GM20431 (cell line): ENCODE data around the gene P2RY6.
"Not testable (repeated sequence)": the region's sequence is repeated elsewhere in the genome, so short reads cannot be mapped to it uniquely, and the experiment has no call there.

Source experiments
- in situ Hi-C: fragments of 300-500 bp; cut with MseI, MboI; formaldehyde crosslinking; loops from one replicate; pipeline ENCODE4 v1.15.0; 2020; ENCODE audit warnings: low sequenced_read_pairs; ENCODE audit not compliant: unreplicated experiment

The P2RY6 gene

DNA sequence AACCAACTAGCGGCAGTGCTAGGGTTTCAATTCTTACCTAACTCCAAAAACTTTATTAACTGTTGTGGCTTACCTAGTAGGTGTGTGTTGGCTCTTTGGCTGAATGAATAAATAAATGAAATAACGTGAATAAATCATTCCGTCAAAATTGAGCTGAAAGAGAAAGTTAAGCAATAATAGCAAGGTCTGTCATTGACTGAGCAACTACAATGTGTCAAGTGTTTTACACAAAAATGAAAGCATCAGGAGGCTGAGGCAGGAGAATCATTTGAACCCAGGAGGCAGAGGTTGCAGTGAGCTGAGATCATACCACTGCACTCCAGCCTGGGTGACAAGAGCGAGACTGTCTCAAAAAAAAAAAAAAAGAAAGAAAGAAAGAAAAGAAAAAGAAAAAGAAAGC is 2.1 kb downstream of the P2RY6 start:
- in situ Hi-C loops: not testable (repeated sequence)

DNA sequence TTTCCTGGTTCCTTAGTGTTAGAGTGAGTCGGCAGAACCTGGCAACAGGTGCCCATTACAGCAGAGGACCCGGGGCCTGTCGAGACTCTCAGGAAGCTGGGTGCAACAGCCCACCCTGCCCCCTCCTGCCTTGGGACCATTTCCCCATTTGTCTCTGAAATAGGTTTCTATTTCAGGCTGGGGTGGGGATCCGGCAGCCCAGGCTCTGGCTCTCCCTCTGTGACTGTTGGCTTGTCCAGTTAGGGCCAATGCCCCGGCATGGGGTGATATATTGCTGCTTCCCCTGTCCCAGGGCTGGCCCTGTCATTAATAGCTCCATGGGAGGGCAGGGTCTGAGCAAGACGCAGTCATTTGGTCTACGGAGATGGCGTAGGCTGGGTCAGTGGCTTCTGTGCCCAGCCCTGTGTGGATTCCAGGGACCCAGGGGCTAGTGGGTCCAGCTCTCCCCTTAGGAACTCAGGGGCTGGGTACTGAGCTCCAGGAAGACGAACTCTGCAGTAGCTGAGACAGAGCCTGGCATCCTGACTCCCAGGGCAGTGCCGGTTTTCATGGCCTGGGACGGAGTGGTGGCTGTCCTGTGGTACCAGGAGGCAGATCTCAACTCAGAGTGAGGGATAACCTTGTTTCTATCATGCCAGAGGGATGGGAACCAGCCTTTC is 2.7 kb downstream of the P2RY6 start:
- in situ Hi-C loops: no loop called here

DNA sequence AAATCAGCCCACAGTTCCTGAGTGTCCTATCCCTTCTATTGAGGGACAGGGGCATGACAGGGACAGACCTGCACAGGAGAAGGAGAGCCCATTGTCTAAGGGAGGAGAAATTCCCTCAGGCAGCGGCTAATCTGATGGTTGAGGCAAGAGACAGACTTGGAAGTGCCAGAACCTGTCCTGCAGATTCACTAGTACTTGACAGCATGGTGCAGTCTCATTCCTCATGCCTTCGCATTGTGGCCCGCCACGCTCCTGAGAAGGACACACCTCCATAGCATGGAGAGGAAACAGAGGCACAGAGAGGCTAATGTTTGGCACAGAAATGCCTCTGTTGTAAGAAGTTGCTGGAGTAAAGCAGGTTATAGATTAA is 3.2 kb downstream of the P2RY6 start:
- in situ Hi-C loops: no loop called here

DNA sequence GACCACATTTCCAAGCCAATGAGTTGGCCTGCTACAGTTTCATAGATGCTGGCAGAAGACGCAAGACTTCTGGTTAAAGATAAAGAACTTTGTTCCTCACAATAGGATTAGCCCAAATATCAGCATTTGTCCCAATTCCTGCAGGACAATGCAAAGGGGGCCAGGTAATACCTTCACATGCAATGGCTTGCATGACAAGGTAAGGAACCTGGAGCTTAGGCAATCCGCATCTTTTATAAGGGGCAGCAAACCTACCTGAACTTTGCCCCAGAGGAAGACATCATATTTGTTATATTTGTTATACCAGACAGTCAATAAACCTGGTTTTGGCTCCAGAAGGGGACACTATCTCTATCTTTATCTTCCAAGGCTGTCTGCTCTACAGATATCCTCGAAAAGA is 5.3 kb downstream of the P2RY6 start:
- in situ Hi-C loops: no loop called here

DNA sequence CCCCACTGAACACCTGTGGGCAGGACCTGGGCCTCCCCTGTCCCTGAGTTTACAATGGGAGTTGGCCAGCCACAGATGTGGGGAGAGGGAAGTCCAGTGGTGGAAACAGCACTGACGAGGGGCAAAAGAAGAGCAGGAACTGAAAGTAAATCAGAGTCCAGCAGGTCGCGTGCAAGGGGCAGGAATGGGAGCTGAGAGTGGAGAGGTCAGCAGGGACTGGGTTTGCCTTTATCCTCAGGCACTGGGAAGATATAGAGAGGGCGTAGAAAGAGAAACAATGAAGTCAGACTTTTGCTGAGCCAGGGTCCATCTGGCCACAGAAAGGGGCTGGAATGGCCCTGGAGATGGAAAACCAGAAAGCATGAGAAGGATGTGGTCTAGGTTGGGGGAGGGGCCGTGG is 8.5 kb downstream of the P2RY6 start:
- in situ Hi-C loops: no loop called here

DNA sequence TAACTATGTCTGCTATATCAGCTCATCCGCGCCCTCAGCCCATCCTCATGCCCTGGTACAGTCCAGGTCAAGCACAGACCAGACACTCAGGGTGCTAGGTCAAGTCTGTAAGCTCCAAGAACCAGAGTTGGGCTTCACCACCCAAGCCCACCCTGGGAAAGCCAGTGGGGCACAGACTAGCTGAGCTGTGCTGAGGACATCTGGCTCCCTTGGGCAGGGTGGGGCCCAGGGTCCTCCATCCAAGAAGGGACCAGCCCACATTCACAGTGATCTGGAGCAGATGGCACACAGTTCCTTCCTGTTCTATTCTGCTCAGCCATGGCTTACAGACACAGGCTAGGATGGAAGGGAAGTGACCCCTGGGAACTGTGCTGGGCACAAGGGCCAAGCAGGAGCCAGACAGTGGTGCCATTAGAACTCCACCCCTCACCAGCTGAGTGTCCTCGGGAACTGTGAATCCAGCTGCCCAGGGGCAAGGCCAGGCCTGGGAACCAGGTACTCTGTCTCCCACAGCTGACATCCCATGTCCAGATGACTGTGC is 9.1 kb downstream of the P2RY6 start:
- in situ Hi-C loops: no loop called here

DNA sequence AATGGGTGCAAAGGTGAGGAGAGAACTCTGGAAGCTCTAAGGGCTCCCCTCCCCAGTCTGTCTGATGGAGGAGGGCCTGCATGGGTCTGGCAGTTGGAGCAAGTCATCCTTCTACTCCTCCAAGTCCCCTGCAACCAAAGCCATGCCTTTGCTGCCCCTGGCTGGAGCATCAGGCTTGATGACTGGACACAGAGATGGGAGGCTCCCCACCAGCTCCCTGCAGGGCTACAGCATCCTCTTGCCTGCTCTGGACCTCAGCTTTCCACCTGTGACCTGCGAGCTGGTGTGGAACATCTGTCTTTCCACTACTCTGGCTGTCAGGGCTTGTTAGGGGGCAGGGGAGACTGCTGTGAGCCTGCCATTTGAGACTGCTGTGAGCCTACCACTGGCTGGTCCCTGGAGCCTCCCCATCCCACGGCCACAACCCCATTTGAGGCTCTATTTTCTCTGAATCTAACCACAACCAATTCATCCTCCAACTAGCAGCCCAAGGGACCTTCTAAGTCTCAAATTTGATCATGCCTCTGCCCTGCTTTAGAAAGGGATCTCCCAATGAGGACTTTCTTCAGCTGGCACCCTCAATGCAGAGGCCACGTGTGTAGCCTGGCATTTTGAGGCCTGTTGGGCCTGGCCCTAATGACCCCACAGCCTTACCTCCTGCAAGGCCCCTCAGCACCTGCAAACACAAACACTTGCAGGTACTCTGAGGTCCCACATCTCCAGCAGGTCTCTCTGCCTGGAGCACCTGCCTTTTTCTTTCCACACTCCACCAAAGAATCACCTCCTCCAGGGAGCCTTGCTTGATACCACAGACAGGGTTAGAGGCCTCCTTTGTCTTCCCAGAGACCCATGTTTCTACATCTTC is 9.9 kb downstream of the P2RY6 start:
- in situ Hi-C loops: no loop called here

DNA sequence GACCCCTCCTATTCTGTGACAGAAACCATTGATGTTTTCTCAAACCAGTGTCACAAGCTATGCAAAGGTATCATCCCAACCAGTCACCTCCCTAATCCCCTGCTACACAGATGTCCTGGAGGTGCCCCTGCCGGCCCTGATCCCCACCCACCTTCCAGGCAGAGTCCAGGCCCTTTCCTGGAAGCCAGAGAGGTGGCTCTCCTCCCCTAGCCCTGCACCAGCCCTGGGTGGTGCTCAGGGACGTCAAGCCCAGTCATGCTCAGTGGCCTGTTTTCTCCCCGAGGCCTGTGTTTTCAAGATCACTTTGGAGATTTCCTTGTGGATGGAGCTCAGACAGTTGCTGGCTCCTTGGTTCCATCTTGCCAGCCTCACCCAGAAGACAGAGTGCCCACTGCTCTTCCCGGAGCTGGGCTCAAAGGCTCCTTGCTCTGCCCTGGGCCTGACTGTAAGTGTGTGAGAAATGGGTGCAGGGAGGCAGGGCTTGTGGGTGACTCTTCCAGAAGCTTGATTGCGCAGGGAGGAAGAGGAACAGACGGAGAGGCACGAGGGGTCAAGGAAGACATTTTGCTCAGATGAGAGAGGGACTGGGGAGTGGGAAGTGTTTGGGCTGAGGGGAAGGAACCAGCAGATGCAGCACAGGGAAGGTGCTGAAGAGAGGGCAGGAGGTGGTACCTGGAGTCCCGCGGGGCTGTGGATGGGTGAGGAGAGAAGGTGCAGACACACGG is 11.3 kb downstream of the P2RY6 start:
- in situ Hi-C loops: no loop called here

DNA sequence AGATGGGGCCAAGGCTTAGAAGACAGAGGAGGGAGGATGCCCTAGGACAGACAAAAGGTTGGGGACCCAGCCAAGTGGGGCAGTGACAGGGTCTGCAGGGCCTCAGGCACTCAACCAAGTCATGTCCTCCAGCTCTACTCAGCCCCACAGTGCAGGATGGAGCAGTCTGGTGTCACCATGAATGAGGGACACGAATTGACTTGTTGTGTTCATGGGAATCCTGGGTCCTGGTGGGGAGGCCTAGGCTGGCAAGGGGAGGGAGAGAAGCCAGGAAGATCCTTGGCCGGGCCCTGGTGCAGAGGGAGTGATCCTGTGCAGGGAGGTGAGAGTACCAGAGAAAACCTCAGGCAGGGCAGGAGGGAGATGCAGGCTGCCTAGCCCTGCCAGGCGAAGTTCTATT is 12.0 kb downstream of the P2RY6 start:
- in situ Hi-C loops: no loop called here

DNA sequence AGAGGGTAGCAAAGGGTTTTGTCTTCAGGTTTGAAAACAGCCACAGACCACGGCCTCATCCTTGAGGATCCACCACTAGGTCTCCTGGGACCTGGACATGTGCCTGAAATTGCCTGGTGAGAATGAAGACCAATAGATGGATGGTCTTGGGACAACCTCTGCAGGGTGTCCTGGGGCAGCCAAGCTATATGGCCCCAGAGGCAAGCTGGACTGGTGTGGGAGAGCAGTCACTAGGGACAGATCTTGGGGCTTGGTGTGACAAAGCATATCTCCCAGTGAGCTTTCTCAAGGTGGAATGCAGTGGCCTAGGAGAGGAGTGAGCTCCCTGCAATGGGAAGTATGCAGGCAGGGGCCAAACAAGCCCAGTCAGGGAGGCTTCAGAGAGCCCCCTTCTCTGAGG is 13.6 kb downstream of the P2RY6 start:
- in situ Hi-C loops: no loop called here

DNA sequence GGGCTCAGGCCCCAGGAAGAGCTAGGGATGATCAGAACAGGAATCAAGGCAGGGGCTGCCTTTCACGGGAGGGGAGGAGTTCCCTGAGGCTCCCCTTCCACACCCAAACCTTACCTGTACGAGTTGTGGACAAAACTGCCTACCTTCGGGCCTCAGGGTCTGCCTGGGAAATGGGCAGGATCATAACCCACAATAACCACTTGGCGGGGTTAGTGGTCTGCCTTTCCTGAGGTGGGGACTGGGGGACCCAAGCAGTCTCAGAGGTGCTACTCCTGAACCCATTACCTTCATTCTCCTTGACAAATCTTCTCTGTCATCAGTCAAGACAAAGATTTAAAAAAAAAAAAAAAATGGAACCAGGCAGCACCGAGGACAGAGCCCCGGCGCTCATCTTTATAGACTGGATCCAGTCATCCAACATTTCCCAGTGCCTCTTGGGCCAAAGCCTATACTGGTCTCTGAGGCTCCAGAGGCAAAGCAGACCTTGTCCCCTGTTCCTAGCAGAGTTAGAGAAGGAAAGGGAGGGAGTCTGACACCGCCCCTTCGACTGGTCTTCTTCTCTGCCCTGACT is 14.2 kb downstream of the P2RY6 start:
- in situ Hi-C loops: no loop called here

DNA sequence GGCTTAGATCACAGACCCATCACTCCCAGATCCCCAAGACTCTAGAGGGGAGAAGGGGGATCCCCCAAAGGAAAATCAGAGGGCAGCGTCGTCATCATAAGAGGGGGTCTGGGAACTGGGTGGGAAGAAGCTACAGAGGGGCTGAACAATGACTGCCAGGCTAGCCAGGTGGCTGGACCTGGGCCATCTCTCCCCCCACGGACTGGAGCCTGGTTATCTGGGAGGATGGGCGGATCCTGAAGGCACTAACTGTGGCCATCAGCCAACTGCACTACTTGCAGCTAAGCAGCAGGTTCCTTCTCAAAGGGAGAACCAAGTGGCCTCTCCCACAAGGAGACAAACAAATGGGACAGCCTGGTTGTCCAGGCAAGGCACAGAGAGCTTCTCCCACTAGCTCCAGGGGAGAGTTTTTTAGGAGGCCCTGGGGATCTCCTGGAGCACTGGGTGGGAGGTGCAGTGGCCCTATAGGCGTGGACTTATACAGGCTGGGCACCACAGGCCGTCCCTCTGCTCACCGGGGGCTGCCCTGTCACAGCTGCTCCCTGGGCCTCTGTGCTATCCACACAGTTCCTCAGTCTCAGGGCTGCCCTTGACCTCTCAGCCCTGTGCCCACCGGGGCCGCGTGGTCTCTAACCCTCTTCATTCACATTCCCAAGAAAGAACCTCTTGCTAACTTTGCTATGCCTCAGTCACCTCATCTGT is 15.4 kb downstream of the P2RY6 start:
- in situ Hi-C loops: no loop called here

DNA sequence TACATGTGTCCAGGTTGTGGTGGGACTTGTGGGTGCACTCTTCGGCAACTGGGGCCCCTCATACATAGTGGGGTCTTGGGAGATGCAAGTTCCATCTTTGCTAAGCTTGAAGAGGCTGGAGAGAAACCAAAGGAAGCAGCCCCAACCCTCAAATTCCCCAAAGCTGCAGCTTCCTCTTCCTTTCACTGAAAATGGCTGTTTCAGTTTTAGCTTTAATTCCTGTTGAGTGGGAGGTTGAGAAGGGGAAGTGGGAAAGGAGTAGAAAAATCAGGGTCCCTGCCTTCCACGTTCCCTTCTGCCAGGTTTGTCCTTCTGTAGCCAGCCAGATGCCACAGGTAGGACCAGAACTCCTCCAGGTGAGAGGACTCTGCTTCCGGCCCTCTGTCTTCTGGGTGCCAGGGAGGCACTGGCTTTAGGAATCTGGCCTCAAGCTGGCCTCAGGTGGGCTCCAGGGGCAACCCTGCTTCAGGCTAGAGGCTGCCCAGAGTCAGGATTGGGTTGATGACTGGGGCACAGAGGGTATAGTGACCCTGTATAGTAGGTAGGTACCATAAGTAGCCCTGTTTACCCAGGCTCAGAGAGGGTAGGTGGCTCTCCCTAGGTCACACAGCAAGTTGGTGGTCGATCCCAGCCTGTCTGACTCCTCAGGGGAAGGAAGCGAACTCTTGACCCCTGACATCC is 16.2 kb downstream of the P2RY6 start:
- in situ Hi-C loops: no loop called here

DNA sequence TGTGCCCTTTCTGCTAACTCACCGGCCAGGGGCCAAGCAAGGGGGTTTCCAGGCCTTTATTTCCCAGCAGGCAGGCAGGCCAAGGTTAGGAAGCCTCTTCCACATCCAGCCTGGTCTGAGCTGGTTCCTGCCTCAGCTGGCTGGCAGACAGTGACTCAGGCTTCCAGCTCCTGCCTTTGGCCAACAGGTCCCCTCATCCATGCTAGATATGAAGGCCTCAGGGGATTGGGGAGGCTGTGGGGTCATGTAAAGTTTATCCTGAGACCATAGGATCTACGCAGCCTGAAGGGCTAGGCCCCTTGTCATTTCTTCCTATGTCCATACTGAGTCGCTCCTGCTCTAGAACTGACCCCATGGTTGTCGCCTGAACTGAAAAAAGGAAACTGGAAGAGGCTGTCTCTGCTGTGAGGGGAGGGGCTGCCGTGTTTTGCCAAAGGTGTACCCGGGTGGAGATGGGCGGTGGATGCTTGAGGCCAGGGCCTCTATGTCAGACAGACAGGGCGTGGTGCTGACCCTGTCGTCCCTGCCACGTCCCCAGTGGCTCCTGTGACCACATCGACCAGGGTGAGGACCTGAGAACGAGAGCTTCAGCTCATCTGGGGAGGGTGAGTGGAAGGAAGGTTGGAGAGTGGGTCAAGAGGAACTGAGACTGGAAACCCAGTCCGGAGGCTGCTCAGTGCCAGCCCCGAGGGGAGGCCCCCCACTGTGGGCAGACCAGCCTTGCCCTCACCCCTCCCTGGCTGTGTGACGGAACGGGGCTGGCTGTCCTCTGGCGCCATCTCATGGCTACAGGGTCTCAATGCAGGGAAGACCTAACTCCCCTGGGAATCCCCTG is 17.0 kb downstream of the P2RY6 start:
- in situ Hi-C loops: no loop called here

DNA sequence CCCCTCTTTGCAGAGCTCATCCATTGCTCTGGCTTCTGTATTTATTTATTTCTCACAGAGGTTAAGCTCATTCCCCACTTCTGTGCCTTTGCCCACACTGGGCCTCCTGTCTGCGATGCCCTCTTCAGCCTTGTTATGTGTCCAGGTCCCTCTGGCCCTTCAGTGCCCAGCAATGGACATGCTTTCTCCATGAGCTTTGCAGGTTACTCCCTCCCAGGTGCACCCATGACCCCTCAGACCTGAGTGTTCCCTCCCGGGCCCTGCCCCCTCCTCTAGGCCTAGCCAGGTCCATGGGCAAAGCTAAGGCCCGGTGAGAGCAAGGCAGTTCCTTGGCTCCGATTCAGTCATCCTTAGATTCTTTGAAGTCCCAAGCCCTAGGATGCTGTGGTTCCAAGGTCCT is 18.4 kb downstream of the P2RY6 start:
- in situ Hi-C loops: loop anchor here (10.0 kb wide), 1 partner anchor 54 kb away; no protein-coding TSS in a partner anchor

DNA sequence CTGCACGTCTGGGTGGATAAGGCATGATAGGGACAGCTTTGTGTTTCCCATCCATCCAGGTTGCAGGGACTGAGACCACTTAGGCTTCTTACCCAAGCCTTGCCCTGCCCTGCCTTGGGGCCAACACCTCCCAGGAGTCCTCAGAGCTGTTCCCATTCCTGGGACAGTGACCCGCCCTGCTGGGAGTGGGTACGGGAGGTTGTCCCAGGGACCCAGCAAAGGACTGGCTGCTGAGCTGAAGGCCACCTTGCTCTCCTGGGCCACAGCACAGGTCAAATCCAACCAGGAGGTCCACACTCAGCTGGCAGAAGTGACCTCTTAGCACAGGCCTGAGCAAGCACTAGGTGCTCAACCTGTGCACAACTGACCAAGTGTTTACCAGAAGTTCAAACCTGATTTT is 19.1 kb downstream of the P2RY6 start:
- in situ Hi-C loops: loop anchor here (10.0 kb wide), 1 partner anchor 54 kb away; no protein-coding TSS in a partner anchor

DNA sequence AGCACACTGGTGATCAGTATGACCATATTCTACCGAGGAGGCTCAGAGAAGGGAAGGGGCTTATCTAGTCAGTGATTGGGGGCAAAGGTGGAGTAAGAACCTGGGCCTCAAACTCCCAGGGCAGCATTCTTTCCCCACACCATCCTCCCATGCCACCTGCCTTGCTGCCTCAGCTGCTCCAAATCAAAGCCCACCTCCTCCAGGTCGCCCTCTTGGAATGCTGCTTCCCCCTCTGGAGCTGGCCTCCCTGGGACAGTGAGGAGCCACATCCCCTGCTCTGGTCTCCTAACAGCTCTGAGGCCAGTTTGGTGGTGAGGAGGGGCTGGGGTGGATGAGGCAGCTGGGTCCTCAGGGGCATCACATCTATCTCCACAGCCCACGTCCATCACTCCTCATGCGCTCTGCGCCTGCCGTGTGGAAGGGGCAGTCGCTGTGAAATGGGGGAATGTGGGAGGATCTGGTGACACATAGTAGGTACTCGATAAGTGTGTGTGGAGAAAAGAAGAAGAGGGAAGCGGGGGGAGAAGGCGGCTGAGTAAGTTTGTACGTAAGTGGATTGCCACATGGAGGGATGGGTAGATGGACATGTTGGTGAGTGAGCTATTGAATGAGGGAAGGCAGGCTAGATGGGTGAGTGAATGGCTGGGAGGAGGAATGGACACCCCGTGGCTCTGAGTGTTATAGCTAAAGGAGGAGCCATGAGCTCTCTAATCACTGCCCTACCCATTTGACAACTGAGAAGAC is 19.8 kb downstream of the P2RY6 start:
- in situ Hi-C loops: loop anchor here (10.0 kb wide), 1 partner anchor 53 kb away; no protein-coding TSS in a partner anchor

DNA sequence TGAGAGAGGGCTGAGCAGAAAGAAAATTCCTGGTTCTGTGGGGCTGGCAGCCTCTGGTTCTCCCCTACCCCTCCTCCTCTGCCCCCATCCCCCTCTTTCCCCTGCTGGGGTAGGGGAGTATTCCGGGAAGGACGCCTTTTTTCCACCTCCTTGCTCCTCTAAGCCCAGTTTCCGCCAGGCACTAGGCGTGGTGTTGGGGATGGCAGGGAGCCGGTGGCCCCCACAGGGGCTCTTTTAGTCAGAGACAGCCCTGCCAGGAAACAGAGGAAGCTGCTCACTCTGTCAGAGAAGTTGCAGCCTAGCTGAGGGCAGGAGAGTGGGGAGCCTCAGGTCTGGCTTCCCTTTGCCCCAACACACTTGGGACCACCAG is 20.4 kb downstream of the P2RY6 start:
- in situ Hi-C loops: loop anchor here (10.0 kb wide), 1 partner anchor 52 kb away; no protein-coding TSS in a partner anchor
